Stomach (tissue), 4 donors: ENCODE results near the gene MMP25.

Experiments used
- CTCF ChIP-seq, 7 experiments: fragments of 450-650 bp in 4 of 7; fragments of 200-600 bp in 3 of 7; sonication (generic) in 3 of 7; IDR thresholded peaks; one replicate each; pipeline ENCODE4 v1.5.1; 2016 to 2019; ENCODE audit warnings: antibody characterized with exemption in 7 of 7, control low read depth in 2 of 7, mild to moderate bottlenecking in 1 of 7
- EP300 ChIP-seq: sonication (generic); formaldehyde crosslinking; IDR thresholded peaks from one replicate; pipeline ENCODE4 v1.6.1; 2017; ENCODE audit warnings: antibody characterized with exemption
- POLR2A ChIP-seq, 4 donors: fragments of 450-650 bp; IDR thresholded peaks; one replicate each; pipeline ENCODE4 v1.6.1; 2016; ENCODE audit warnings: antibody characterized with exemption in 4 of 4, control low read depth in 2 of 4, mild to moderate bottlenecking in 1 of 4, moderate library complexity in 1 of 4

- TF ChIP-seq CTCF (IDR thresholded peaks at IDR 0.05) (no peak), POLR2A (IDR thresholded peaks at IDR 0.05) (no peak), EP300 (no peak)
Measured at GRCh38 chr16:3070608-3071111, 24.3 kb downstream of the MMP25 start.
